Ascending aorta (tissue), 2 donors: ENCODE data around the gene BTBD1. TPM values are rescaled to one million over a fixed set of nuclear protein-coding genes. Genes with fewer than 3 reads are reported as not detected.

Experiments used
- DNase-seq, 2 donors: peaks; one replicate each; pipeline ENCODE4 v3.0.0-alpha.2; 2019; ENCODE audit warnings: low spot score in 2 of 2
- H3K27ac ChIP-seq, 2 donors: fragments of 200-600 bp; sonication (generic); one replicate each; pipeline ENCODE4 v1.5.1; 2016 to 2017; ENCODE audit warnings: mild to moderate bottlenecking in 1 of 2
- H3K27me3 ChIP-seq: fragments of 200-600 bp; sonication (generic); one replicate; pipeline ENCODE4 v1.5.1; 2017
- H3K36me3 ChIP-seq, 2 donors: fragments of 200-600 bp; sonication (generic); one replicate each; pipeline ENCODE4 v1.5.1; 2016
- H3K4me1 ChIP-seq, 2 donors: fragments of 200-600 bp; sonication (generic); one replicate each; pipeline ENCODE4 v1.5.1; 2016 to 2017; ENCODE audit warnings: mild to moderate bottlenecking in 1 of 2
- H3K4me3 ChIP-seq, 2 donors: fragments of 200-600 bp; sonication (generic); one replicate each; pipeline ENCODE4 v1.5.1; 2016 to 2017; ENCODE audit warnings: mild to moderate bottlenecking in 1 of 2
- H3K9me3 ChIP-seq, 2 donors: fragments of 200-600 bp; sonication (generic); one replicate each; pipeline ENCODE4 v1.5.1; 2016
- CTCF ChIP-seq, 3 experiments: fragments of 200-600 bp in 2 of 3; fragments of 450-650 bp in 1 of 3; sonication (generic) in 2 of 3; IDR thresholded peaks; one replicate each; pipeline ENCODE4 v1.5.1; 2016 to 2019; ENCODE audit warnings: antibody characterized with exemption in 3 of 3, mild to moderate bottlenecking in 1 of 3, moderate library complexity in 1 of 3
- intact Hi-C: fragments of 100-400 bp; cut with DNase I; formaldehyde crosslinking; loops from one replicate; pipeline ENCODE4 v1.15.1; 2023
- total RNA-seq: library from RNA; depleted of rRNA; stranded (reverse); fragments of >200 nt; gene quantifications from one replicate; pipeline ENCODE4 v1.1.0, GENCODE V29; 2016

The BTBD1 gene
- total RNA-seq, 1 donor from 2014 or later = 63.9 TPM

GRCh38 chr15:82999426-82999825 lies 67.6 kb downstream of the BTBD1 start:
- Histone ChIP-seq H3K9me3 (no peaks in the 10 kb centered on the region), H3K27ac (no peak overlapping the region), H3K27me3 (no peaks in the 10 kb centered on the region), H3K36me3 (peaks cover 0 to 4% of the 10 kb centered on the region in 2 donors), H3K4me1 (peaks cover 0 to 3% of the 10 kb centered on the region in 2 donors), H3K4me3 (no peak overlapping the region)
- DNase-seq = no peak
- no peak for TF ChIP-seq CTCF (IDR thresholded peaks at IDR 0.05)
- intact Hi-C loops = no loop called here

- Histone ChIP-seq H3K27me3 (no peaks in the 10 kb centered on the region), H3K9me3 (no peaks in the 10 kb centered on the region), H3K36me3 (peaks cover 0 to 8% of the 10 kb centered on the region in 2 donors), H3K4me1 (peaks cover 0 to 3% of the 10 kb centered on the region in 2 donors), H3K4me3 (no peak overlapping the region), H3K27ac (no peak overlapping the region)
- intact Hi-C loops = no loop called here
- no peak for TF ChIP-seq CTCF (IDR thresholded peaks at IDR 0.05)
- no peak for DNase-seq
These were observed 71.1 kb downstream of the BTBD1 start for GRCh38 chr15:82995938-82996337.

- Histone ChIP-seq H3K27me3 (no peaks in the 10 kb centered on the region), H3K9me3 (no peaks in the 10 kb centered on the region), H3K4me1 (peaks cover 0 to 1% of the 10 kb centered on the region in 2 donors), H3K36me3 (peaks cover 0 to 12% of the 10 kb centered on the region in 2 donors), H3K4me3 (no peak overlapping the region), H3K27ac (no peak overlapping the region)
- no peak for TF ChIP-seq CTCF (IDR thresholded peaks at IDR 0.05)
- intact Hi-C loops = no loop called here
- no peak for DNase-seq
These were observed 72.0 kb downstream of the BTBD1 start for GRCh38 chr15:82995076-82995475.

GRCh38 chr15:82993144-82993543 lies 73.9 kb downstream of the BTBD1 start:
- H3K9me3 ChIP-seq = no peaks in the 10 kb centered on the region
- H3K4me1 ChIP-seq = no peaks in the 10 kb centered on the region
- no peak for DNase-seq
- H3K27me3 ChIP-seq = no peaks in the 10 kb centered on the region
- no peak overlapping the region for H3K27ac ChIP-seq
- TF ChIP-seq CTCF (IDR thresholded peaks at IDR 0.05) = no peak
- intact Hi-C loops = no loop called here
- H3K36me3 ChIP-seq = peaks cover 0 to 21% of the 10 kb centered on the region in 2 donors
- H3K4me3 ChIP-seq = no peak overlapping the region

- TF ChIP-seq CTCF (IDR thresholded peaks at IDR 0.05) = no peak
- H3K27me3 ChIP-seq = no peaks in the 10 kb centered on the region
- no peak for DNase-seq
- H3K4me3 ChIP-seq = no peak overlapping the region
- intact Hi-C loops = no loop called here
- peaks cover 0 to 23% of the 10 kb centered on the region in 2 donors for H3K36me3 ChIP-seq
- H3K27ac ChIP-seq = no peak overlapping the region
- no peaks in the 10 kb centered on the region for H3K9me3 ChIP-seq
- H3K4me1 ChIP-seq = peaks cover 0 to 2% of the 10 kb centered on the region in 2 donors
These were observed 74.5 kb downstream of the BTBD1 start for GRCh38 chr15:82992436-82992998.

- DNase-seq = no peak
- H3K27ac ChIP-seq = peak overlapping the region; percentile 63 to 72
- H3K9me3 ChIP-seq = no peaks in the 10 kb centered on the region
- H3K4me1 ChIP-seq = peaks cover 0 to 14% of the 10 kb centered on the region in 2 donors
- TF ChIP-seq CTCF (IDR thresholded peaks at IDR 0.05) = no peak
- H3K36me3 ChIP-seq = peaks cover 0 to 20% of the 10 kb centered on the region in 2 donors
- intact Hi-C loops = loop anchor here (1.0 to 10.0 kb wide), 6 partner anchors 25 to 444 kb away; partner anchors contain the start of genes C15orf40, CPEB1, FSD2 and HDGFL3
- no peaks in the 10 kb centered on the region for H3K27me3 ChIP-seq
- peak overlapping the region; percentile 78 to 89 for H3K4me3 ChIP-seq
These were observed 80.6 kb downstream of the BTBD1 start for GRCh38 chr15:82986442-82986780.
